Kidney (tissue), 14 donors: Measurements from ENCODE around the gene PRUNE2. TPM values are rescaled to one million over a fixed set of nuclear protein-coding genes. Genes with fewer than 3 reads are reported as not detected.
A peak's percentile ranks its signal among the peaks of the same experiment; 100 is the strongest.

Experiments
- DNase-seq, 5 donors: peaks; one replicate each; pipeline ENCODE4 v3.0.0-alpha.2; 2013 to 2020
- FAIRE-seq: peaks from 2 replicates; lab custom pipeline; 2012; peaks lifted over from hg19 to GRCh38; lab: Jason Lieb, UNC
- H3K27ac ChIP-seq, 2 donors: one replicate each; pipeline ENCODE4 v1.7.0; 2013; ENCODE audit warnings: low read depth in 2 of 2, low read length in 2 of 2, inconsistent platforms in 1 of 2
- H3K27me3 ChIP-seq: one replicate; pipeline ENCODE4 v1.7.1; 2013; ENCODE audit warnings: low read length, inconsistent platforms; ENCODE audit not compliant: control insufficient read depth, insufficient read depth
- H3K36me3 ChIP-seq, 3 donors: one replicate each; pipeline versions ENCODE4 v1.7.0 to v1.7.1; 2013; ENCODE audit warnings: low read length in 3 of 3, control low read depth in 1 of 3, inconsistent platforms in 1 of 3; ENCODE audit not compliant: insufficient read depth in 3 of 3, control insufficient read depth in 2 of 3
- H3K4me1 ChIP-seq, 3 donors: one replicate each; pipeline versions ENCODE4 v1.7.0 to v1.7.1; 2013; ENCODE audit warnings: low read length in 3 of 3, inconsistent platforms in 1 of 3, low read depth in 1 of 3; ENCODE audit not compliant: control insufficient read depth in 2 of 3, insufficient read depth in 2 of 3
- H3K4me3 ChIP-seq, 3 donors: one replicate each; pipeline versions ENCODE4 v1.7.0 to v1.8.1; 2013; ENCODE audit warnings: low read length in 3 of 3, control low read depth in 1 of 3, inconsistent platforms in 1 of 3
- H3K9ac ChIP-seq, 3 donors: one replicate each; pipeline versions ENCODE4 v1.7.0 to v1.7.1; 2013; ENCODE audit warnings: low read length in 3 of 3, control low read depth in 1 of 3, inconsistent platforms in 1 of 3
- H3K9me3 ChIP-seq, 3 donors: one replicate each; pipeline versions ENCODE4 v1.7.0 to v1.7.1; 2013; ENCODE audit warnings: low read length in 3 of 3, control low read depth in 1 of 3, inconsistent platforms in 1 of 3; ENCODE audit not compliant: control insufficient read depth in 2 of 3, insufficient read depth in 1 of 3
- CTCF ChIP-seq: IDR thresholded peaks from 3 replicates; pipeline ENCODE4 v1.5.1; 2012; ENCODE audit warnings: mild to moderate bottlenecking, moderate library complexity, borderline replicate concordance; ENCODE audit not compliant: insufficient read depth; ENCODE audit errors: extremely low read depth
- intact Hi-C: fragments of 100-400 bp; cut with DNase I; formaldehyde crosslinking; loops from one replicate; pipeline ENCODE4 v1.11.1; 2022
- polyA plus RNA-seq: library from polyadenylated mRNA; stranded (reverse); fragments of 350-450 nt; fragmentation: Illumina TruSeq; extraction: RNeasy Lipid Tissue Mini Kit (QIAGEN cat#74804); gene quantifications from one replicate; pipeline ENCODE4 v1.2.3, GENCODE V29; 2014; ENCODE audit warnings: low read depth, low replicate concordance; ENCODE audit not compliant: insufficient read depth
- total RNA-seq: library from RNA; stranded (reverse); fragmentation: NEBNext Ultra II Directional; extraction: Animal tissue kit (Norgen Biotek cat#: 25700); gene quantifications from one replicate; pipeline ENCODE4 v1.2.1, GENCODE V29; 2021
- donor health status: control.
- donor health status: control.
- donor health status: control.
- donor health status: control.
- donor health status: control.
- donor health status: DM: yes; HTN: yes; CAD: no.
- donor health status: Normal renal cell carcinoma (clear cell type).

Gene PRUNE2
- total and polyA plus RNA-seq, 2 donors from 2014 or later = 12.6 to 65.1 TPM

GRCh38 chr9:76912636-76913275 lies 6.8 kb upstream of the PRUNE2 start:
- Histone ChIP-seq H3K9ac (no peak overlapping the region), H3K4me1 (peaks cover 0 to 9% (median 5%) of the 10 kb centered on the region in 3 donors), H3K27ac (peak overlapping the region; percentile 7 to 48), H3K4me3 (no peak overlapping the region), H3K27me3 (no peaks in the 10 kb centered on the region), H3K36me3 (no peaks in the 10 kb centered on the region), H3K9me3 (no peaks in the 10 kb centered on the region)
- FAIRE-seq (no peak), DNase-seq (no peak)
- intact Hi-C loops = no loop called here
- no peak for TF ChIP-seq CTCF

- FAIRE-seq = no peak
Observed at GRCh38 chr9:76911971-76912370, 6.1 kb upstream of the PRUNE2 start.

GRCh38 chr9:76910861-76911260 lies 4.9 kb upstream of the PRUNE2 start:
- Histone ChIP-seq H3K9ac (no peak overlapping the region), H3K9me3 (no peaks in the 10 kb centered on the region), H3K27ac (no peak overlapping the region), H3K36me3 (no peaks in the 10 kb centered on the region), H3K4me3 (no peak overlapping the region), H3K27me3 (peaks cover 9% of the 10 kb centered on the region), H3K4me1 (peaks cover 0 to 9% (median 5%) of the 10 kb centered on the region in 3 donors)
- intact Hi-C loops = no loop called here
- TF ChIP-seq CTCF = no peak
- DNase-seq (no peak), FAIRE-seq (no peak)

More at GRCh38 chr9:76911971-76912370, 6.1 kb upstream of the PRUNE2 start:
- H3K9ac ChIP-seq = no peak overlapping the region
- no peaks in the 10 kb centered on the region for H3K36me3 ChIP-seq
- intact Hi-C loops = no loop called here
- peaks cover 0 to 9% (median 5%) of the 10 kb centered on the region in 3 donors for H3K4me1 ChIP-seq
- no peak for TF ChIP-seq CTCF
- peaks cover 5% of the 10 kb centered on the region for H3K27me3 ChIP-seq
- H3K4me3 ChIP-seq = no peak overlapping the region
- no peaks in the 10 kb centered on the region for H3K9me3 ChIP-seq
- H3K27ac ChIP-seq = peak overlapping the region in 1 of 2 donors; percentile 48
- DNase-seq = no peak

GRCh38 chr9:76906647-76906975 lies 697 bp upstream of the PRUNE2 start:
- no peak overlapping the region for H3K27ac ChIP-seq
- peak overlapping the region in 1 of 3 donors; percentile 54 for H3K4me3 ChIP-seq
- no peak overlapping the region for H3K9ac ChIP-seq
- no peaks in the 10 kb centered on the region for H3K36me3 ChIP-seq
- no peak for TF ChIP-seq CTCF
- DNase-seq = no peak
- H3K27me3 ChIP-seq = peaks cover 30% of the 10 kb centered on the region
- peaks cover 0 to 8% (median 0%) of the 10 kb centered on the region in 3 donors for H3K4me1 ChIP-seq
- intact Hi-C loops = no loop called here
- no peak for FAIRE-seq
- H3K9me3 ChIP-seq = no peaks in the 10 kb centered on the region
